ENCODE measurements around the gene CAMK1. TPM values are rescaled to one million over a fixed set of nuclear protein-coding genes. Genes with fewer than 3 reads are reported as not detected.
A peak's percentile ranks its signal among the peaks of the same experiment; 100 is the strongest.

CAMK1 gene
- total and polyA plus RNA-seq, 9 of the 15 experiments (the other 6 are each of a cell fraction or from before 2014, with no cell fraction given) = 0.23 to 10.7 (median 6.0) TPM

- Histone ChIP-seq H3K4me2 (ENCODE audit: insufficient read depth, low read length) (no peak overlapping the region), H3K27ac (ENCODE audit: extremely low read depth, low read depth, low read length) (no peak overlapping the region), H2AFZ (ENCODE audit: low read depth, low read length) (no peak overlapping the region), H3K9me3 (replicated peaks; ENCODE audit: control insufficient read depth, insufficient read depth, low read depth, low read length) (no peaks in the 10 kb centered on the region), H3K36me3 (ENCODE audit: control insufficient read depth, insufficient read depth, low read length) (peaks cover 88% of the 10 kb centered on the region), H3K27me3 (ENCODE audit: control insufficient read depth in 2 of 2, insufficient read depth in 2 of 2, low read length in 2 of 2) (no peaks in the 10 kb centered on the region), H3K9me1 (ENCODE audit: control insufficient read depth, insufficient read depth, low read length) (peaks cover 2% of the 10 kb centered on the region), H3K4me1 (replicated peaks in 1 of 2; ENCODE audit: control insufficient read depth in 2 of 2, insufficient read depth in 2 of 2, low read length in 2 of 2) (peaks cover 0 to 8% of the 10 kb centered on the region in 2 experiments; a peak in 2 of 5 replicates), H3K79me2 (ENCODE audit: control insufficient read depth, insufficient read depth, low read length) (no peaks in the 10 kb centered on the region), H4K20me1 (replicated peaks; ENCODE audit: control insufficient read depth, insufficient read depth, low read length) (0 out of 2 replicates have a peak, but pooled peaks cover 3% of the 10 kb centered on the region), H3K4me3 (no peak overlapping the region), H3K9ac (ENCODE audit: insufficient read depth in 1 of 2, low read depth in 2 of 2, low read length in 2 of 2) (no peak overlapping the region)
- in situ Hi-C loops (cut with MboI) = no loop called here
- WGBS (ENCODE audit: insufficient coverage, low coverage, missing lambda C conversion rate) = 100% methylated on average over 1 of the region's 2 CpGs
- no peak for ATAC-seq
- FAIRE-seq = no peak
- ChIA-PET CTCF (ENCODE audit: low intra/inter-chr PET ratio) (no interaction called here), POLR2A (interaction anchor here (0.6 to 6.7 kb wide), 9 partner anchors 12 to 208 kb away, joined by 3 to 49 read pairs (median 5); partner anchors contain the start of genes ARPC4, EMC3 and TADA3)
- TF ChIP-seq RBFOX2 (IDR thresholded peaks at IDR 0.05; ENCODE audit: low read depth, low read length) = 0 out of 2 replicates have a peak, but pooled peaks have one; percentile 31
- TF ChIP-seq VEZF1 (CRISPR knock-in tag; IDR thresholded peaks at IDR 0.05) = peak; percentile 59
- TF ChIP-seq ZNF584 (CRISPR knock-in tag; IDR thresholded peaks at IDR 0.05; ENCODE audit: low read depth) = no peak
- TF ChIP-seq POLR2A (conservative IDR thresholded peaks at IDR 0.05) = 0 out of 2 replicates have a peak, but pooled peaks have one; percentile 16
- no peak for TF ChIP-seq ZKSCAN1 (IDR thresholded peaks at IDR 0.05; ENCODE audit: low read depth, low read length)
- TF ChIP-seq POLR2G (IDR thresholded peaks at IDR 0.05; ENCODE audit: low read depth, low read length) = peak; percentile 41; the same call in 1 of the 2 replicates
- TF ChIP-seq THRB (CRISPR knock-in tag; conservative IDR thresholded peaks at IDR 0.05) = 0 out of 2 replicates have a peak, but pooled peaks have one; percentile 44
- no peak for TF ChIP-seq ZNF589 (CRISPR knock-in tag; IDR thresholded peaks at IDR 0.05; ENCODE audit: low read depth)
- no peak for TF ChIP-seq ZNF263 (CRISPR knock-in tag; IDR thresholded peaks at IDR 0.05; ENCODE audit: borderline replicate concordance)
- no TSS peak for BruUV-seq (replicated peaks)
- intact Hi-C loops (cut with micrococcal nuclease) = no loop called here
- DNase-seq (ENCODE audit: extremely low read depth in 1 of 4, low spot score in 3 of 4) = no peak
Observed at GRCh38 chr3:9807981-9808344, 38.2 kb upstream of the CAMK1 start.
